Measurements from ENCODE around the gene KLHL28.

The KLHL28 gene

DNA sequence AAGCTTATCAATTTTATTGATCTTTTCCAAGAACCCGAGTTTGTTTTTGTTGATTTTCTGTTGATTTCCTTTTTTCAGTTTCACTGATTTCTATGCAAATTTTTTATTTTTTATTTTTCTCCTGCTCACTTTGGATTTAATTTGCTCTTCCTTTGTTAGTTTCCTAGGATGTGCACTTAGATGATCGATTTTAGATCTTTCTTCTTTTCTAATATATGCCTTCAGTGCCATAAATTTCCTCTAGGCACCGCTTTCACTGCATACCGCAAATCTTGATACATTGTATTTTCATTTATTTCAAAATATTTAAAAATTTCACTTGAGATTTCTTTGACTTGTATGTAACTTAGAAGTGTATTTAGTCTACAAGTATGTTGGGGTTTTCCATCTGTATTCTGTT lies 9.7 kb upstream of the KLHL28 start:
- Histone ChIP-seq H3K36me3 (ENCODE audit: insufficient read depth, low read length) (no peaks in the 10 kb centered on the region), H3K9me3 (replicated peaks; ENCODE audit: low read length) (no peaks in the 10 kb centered on the region), H3K4me3 (ENCODE audit: low read length) (no peak overlapping the region), H3K4me2 (ENCODE audit: low read length) (no peak overlapping the region), H3K9ac (ENCODE audit: low read depth, low read length) (no peak overlapping the region), H3K4me1 (ENCODE audit: control insufficient read depth, insufficient read depth, low read length) (peaks cover 13% of the 10 kb centered on the region), H3K27me3 (ENCODE audit: control insufficient read depth, insufficient read depth, low read length) (no peaks in the 10 kb centered on the region)

DNA sequence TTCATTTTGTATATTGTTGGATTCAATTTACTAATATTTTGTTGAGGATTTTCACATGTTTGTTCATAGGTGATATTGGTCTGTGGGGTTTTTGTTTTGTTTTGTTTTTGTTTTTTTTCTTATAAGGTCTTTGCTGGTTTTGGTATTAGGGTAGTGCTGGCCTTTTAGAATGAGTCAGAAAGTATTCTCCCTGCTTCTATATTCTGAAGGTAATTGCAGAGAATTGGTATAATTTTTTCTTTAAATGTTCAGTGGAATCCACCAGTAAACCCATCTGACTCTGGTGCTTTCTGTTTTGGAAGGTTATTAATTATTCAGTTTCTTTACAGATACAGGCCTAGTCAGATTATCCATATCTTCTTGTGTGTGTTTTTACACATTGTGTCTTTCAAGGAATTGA lies 9.2 kb upstream of the KLHL28 start:
- Histone ChIP-seq H3K9ac (ENCODE audit: low read depth, low read length) (no peak overlapping the region), H3K4me2 (ENCODE audit: low read length) (no peak overlapping the region), H3K4me1 (ENCODE audit: control insufficient read depth, insufficient read depth, low read length) (peaks cover 13% of the 10 kb centered on the region), H3K9me3 (replicated peaks; ENCODE audit: low read length) (no peaks in the 10 kb centered on the region), H3K36me3 (ENCODE audit: insufficient read depth, low read length) (no peaks in the 10 kb centered on the region), H3K27me3 (ENCODE audit: control insufficient read depth, insufficient read depth, low read length) (no peaks in the 10 kb centered on the region), H3K4me3 (ENCODE audit: low read length) (no peak overlapping the region)

DNA sequence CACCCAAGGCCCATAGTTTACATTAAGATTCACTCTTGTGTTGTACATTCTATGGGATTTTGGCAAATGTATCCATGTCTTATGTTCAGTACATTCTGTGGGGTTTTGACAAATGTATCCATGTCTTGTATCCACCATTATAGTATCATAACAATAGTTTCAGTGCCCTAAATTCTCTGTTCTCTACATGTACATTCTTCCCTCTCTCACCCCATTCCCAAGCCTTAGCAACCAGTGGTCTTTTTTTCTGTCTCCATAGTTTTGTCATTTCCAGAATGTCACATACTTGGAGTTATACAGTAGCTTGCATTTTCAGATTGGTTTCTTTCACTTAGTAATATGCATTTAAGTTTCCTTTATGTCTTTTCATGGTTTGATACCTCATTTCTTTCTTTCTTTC lies 7.0 kb upstream of the KLHL28 start:
- peaks cover 16% of the 10 kb centered on the region for H3K4me1 ChIP-seq (ENCODE audit: control insufficient read depth, insufficient read depth, low read length)
- no peaks in the 10 kb centered on the region for H3K36me3 ChIP-seq (ENCODE audit: insufficient read depth, low read length)
- H3K4me2 ChIP-seq (ENCODE audit: low read length): no peak overlapping the region
- no peaks in the 10 kb centered on the region for H3K27me3 ChIP-seq (ENCODE audit: control insufficient read depth, insufficient read depth, low read length)
- no peak overlapping the region for H3K9ac ChIP-seq (ENCODE audit: low read depth, low read length)
- H3K9me3 ChIP-seq (replicated peaks; ENCODE audit: low read length): no peaks in the 10 kb centered on the region
- no peak overlapping the region for H3K4me3 ChIP-seq (ENCODE audit: low read length)

DNA sequence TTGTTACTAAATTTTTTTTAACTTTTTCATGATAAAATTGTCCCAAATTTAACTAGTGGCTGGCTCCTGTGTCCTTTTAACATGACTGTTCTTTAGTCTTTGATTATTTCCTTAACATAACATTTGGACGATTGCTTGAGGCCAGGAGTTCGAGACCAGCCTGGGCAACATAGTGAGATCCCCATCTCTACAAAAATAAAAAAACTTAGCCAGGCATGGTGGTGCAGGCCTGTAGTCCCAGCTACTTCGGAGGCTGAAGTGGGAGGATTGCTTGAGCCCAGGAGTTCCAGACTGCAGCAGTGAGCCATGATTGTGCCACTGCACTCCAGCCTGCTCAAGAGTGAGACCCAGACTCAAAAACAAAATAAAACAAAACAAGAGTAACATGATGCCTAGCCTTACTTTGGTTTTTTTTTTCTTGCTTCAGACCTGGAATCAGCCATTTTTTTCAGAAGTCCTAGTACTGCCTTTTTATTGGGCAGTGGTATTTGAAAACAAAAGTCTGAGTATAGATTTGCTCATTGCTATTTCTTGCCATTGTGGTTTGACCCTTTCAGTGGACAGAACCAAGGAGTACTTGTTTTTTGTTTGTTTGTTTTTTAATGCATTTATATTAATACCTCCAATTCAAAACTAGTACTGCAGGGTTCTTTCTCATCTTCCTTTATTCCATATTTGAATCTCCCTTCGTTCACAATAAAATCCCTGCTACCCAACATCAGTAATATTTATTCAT lies 5.0 kb upstream of the KLHL28 start:
- H3K4me3 ChIP-seq (ENCODE audit: low read length): peak overlapping the region; percentile 47

DNA sequence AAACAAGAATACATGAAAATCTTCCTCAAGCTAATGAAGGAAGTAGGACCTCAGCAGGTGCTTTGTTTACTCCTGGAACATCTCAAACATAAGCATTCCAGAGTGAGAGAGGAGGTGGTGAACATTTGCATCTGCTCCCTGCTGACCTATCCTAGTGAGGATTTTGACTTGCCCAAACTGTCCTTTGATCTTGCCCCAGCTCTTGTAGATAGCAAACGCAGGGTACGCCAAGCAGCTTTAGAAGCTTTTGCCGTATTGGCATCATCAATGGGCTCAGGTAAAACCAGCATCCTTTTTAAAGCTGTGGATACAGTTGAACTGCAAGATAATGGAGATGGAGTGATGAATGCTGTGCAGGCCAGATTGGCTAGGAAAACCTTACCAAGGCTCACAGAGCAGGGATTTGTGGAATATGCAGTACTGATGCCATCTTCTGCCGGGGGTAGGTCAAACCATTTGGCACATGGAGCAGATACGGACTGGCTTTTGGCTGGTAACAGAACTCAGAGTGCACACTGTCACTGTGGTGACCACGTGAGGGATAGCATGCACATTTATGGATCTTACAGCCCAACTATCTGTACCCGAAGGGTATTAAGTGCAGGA lies 2.1 kb upstream of the KLHL28 start:
- peaks cover 26% of the 10 kb centered on the region for H3K4me1 ChIP-seq (ENCODE audit: control insufficient read depth, insufficient read depth, low read length)
- H3K27me3 ChIP-seq (ENCODE audit: control insufficient read depth, insufficient read depth, low read length): no peaks in the 10 kb centered on the region
- H3K36me3 ChIP-seq (ENCODE audit: insufficient read depth, low read length): no peaks in the 10 kb centered on the region
- peak overlapping the region; percentile 94 for H3K4me2 ChIP-seq (ENCODE audit: low read length)
- no peaks in the 10 kb centered on the region for H3K9me3 ChIP-seq (replicated peaks; ENCODE audit: low read length)
- H3K4me3 ChIP-seq (ENCODE audit: low read length): peak overlapping the region; percentile 81
- peak overlapping the region; percentile 87 for H3K9ac ChIP-seq (ENCODE audit: low read depth, low read length)

More for the DNA sequence above, 5.0 kb upstream of the KLHL28 start:
- peaks cover 21% of the 10 kb centered on the region for H3K4me1 ChIP-seq (ENCODE audit: control insufficient read depth, insufficient read depth, low read length)
- peak overlapping the region; percentile 68 for H3K4me2 ChIP-seq (ENCODE audit: low read length)
- no peak overlapping the region for H3K9ac ChIP-seq (ENCODE audit: low read depth, low read length)
- H3K36me3 ChIP-seq (ENCODE audit: insufficient read depth, low read length): no peaks in the 10 kb centered on the region
- no peaks in the 10 kb centered on the region for H3K9me3 ChIP-seq (replicated peaks; ENCODE audit: low read length)
- no peaks in the 10 kb centered on the region for H3K27me3 ChIP-seq (ENCODE audit: control insufficient read depth, insufficient read depth, low read length)

DNA sequence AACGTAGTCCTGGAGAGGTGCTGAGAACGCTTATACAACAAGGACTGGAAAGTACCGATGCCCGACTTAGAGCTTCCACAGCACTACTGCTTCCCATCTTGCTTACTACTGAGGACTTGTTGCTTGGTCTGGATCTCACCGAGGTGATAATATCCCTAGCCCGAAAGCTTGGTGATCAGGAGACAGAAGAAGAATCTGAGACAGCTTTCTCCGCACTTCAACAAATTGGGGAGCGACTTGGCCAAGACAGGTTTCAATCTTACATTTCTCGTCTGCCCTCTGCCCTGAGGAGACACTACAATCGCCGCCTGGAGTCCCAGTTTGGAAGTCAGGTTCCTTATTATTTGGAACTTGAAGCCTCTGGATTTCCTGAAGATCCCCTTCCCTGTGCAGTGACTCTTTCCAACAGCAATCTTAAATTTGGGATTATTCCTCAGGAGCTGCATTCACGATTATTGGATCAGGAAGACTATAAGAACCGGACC lies 1.3 kb upstream of the KLHL28 start:
- H3K36me3 ChIP-seq (ENCODE audit: insufficient read depth, low read length): no peaks in the 10 kb centered on the region

DNA sequence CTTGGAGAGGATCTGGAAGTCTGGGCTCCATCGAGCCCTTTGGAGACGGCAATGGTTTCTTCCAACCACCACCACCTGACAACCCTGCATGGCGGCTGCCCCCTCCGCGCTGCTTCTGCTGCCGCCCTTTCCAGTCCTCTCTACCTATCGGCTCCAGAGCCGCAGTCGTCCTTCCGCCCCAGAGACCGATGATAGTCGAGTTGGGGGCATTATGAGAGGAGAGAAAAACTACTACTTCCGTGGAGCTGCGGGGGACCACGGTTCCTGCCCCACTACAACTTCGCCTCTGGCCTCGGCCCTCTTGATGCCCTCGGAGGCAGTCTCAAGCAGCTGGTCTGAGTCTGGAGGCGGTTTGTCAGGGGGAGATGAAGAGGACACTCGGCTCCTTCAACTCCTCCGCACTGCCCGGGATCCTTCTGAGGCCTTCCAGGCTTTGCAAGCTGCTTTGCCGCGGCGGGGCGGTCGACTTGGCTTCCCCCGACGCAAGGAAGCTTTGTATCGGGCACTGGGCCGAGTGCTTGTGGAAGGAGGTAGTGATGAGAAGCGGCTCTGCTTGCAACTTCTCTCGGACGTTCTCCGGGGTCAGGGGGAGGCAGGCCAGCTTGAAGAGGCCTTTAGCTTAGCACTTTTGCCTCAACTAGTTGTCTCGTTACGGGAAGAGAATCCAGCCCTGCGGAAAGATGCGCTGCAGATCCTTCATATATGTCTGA lies 742 bp upstream of the KLHL28 start:
- Histone ChIP-seq H3K9me3 (replicated peaks; ENCODE audit: low read length) (no peaks in the 10 kb centered on the region), H3K4me1 (ENCODE audit: control insufficient read depth, insufficient read depth, low read length) (peaks cover 22% of the 10 kb centered on the region)

More for the DNA sequence above, 1.3 kb upstream of the KLHL28 start:
- peak overlapping the region; percentile 94 for H3K4me2 ChIP-seq (ENCODE audit: low read length)
- peak overlapping the region; percentile 81 for H3K4me3 ChIP-seq (ENCODE audit: low read length)
- H3K9ac ChIP-seq (ENCODE audit: low read depth, low read length): peak overlapping the region; percentile 87
- H3K4me1 ChIP-seq (ENCODE audit: control insufficient read depth, insufficient read depth, low read length): peaks cover 26% of the 10 kb centered on the region
- H3K27me3 ChIP-seq (ENCODE audit: control insufficient read depth, insufficient read depth, low read length): no peaks in the 10 kb centered on the region
- no peaks in the 10 kb centered on the region for H3K9me3 ChIP-seq (replicated peaks; ENCODE audit: low read length)

DNA sequence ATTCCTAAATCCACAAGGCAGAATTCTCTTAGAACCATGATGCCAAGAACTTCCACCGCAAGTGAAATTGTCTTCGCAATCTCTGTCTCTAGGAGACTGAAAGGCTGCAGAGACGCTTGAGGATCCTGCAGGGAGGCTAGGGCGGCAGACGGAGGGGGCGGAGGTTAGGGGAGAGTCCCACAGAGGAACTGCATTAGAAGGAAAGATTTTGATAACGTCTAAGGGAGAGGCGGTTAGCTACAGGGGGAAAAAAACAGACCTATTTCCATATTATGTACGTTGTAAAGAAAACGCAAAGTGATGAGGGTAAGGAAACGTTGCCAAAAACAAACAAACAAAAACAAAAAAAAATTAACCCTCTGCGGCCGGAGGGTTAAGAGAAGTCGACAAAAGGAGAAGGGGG lies 595 bp downstream of the KLHL28 start:
- H3K4me1 ChIP-seq (ENCODE audit: control insufficient read depth, insufficient read depth, low read length): peaks cover 13% of the 10 kb centered on the region

More for the DNA sequence above, 742 bp upstream of the KLHL28 start:
- H3K36me3 ChIP-seq (ENCODE audit: insufficient read depth, low read length): no peaks in the 10 kb centered on the region
- H3K27me3 ChIP-seq (ENCODE audit: control insufficient read depth, insufficient read depth, low read length): no peaks in the 10 kb centered on the region
- peak overlapping the region; percentile 81 for H3K4me3 ChIP-seq (ENCODE audit: low read length)
- peak overlapping the region; percentile 87 for H3K9ac ChIP-seq (ENCODE audit: low read depth, low read length)
- H3K4me2 ChIP-seq (ENCODE audit: low read length): peak overlapping the region; percentile 94

DNA sequence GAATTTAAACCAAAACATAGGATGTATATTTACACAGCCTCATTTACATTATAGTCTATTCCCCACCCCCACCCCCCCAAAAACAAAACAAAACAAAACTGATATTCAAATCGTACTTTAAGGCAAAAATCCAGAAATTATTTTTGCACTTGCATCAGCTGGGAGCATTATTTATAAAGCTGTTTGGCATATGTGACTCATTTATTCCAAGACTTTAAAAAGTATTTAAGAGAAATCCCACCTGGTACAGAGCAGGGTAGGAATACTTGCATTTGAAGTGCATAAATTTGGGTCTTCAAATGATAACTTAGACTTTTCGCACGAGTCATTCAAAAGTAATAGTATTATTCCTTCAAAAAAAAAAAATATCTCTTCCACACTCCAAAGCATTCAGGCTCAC lies 1.1 kb downstream of the KLHL28 start:
- no peaks in the 10 kb centered on the region for H3K27me3 ChIP-seq (ENCODE audit: control insufficient read depth, insufficient read depth, low read length)
- no peaks in the 10 kb centered on the region for H3K9me3 ChIP-seq (replicated peaks; ENCODE audit: low read length)
- peaks cover 13% of the 10 kb centered on the region for H3K4me1 ChIP-seq (ENCODE audit: control insufficient read depth, insufficient read depth, low read length)
- H3K4me3 ChIP-seq (ENCODE audit: low read length): peak overlapping the region; percentile 81
- no peaks in the 10 kb centered on the region for H3K36me3 ChIP-seq (ENCODE audit: insufficient read depth, low read length)
- H3K4me2 ChIP-seq (ENCODE audit: low read length): peak overlapping the region; percentile 85
- peak overlapping the region; percentile 84 for H3K9ac ChIP-seq (ENCODE audit: low read depth, low read length)

More for the DNA sequence above, 595 bp downstream of the KLHL28 start:
- Histone ChIP-seq H3K9me3 (replicated peaks; ENCODE audit: low read length) (no peaks in the 10 kb centered on the region), H3K27me3 (ENCODE audit: control insufficient read depth, insufficient read depth, low read length) (no peaks in the 10 kb centered on the region), H3K4me3 (ENCODE audit: low read length) (peak overlapping the region; percentile 81), H3K4me2 (ENCODE audit: low read length) (peak overlapping the region; percentile 85), H3K36me3 (ENCODE audit: insufficient read depth, low read length) (no peaks in the 10 kb centered on the region), H3K9ac (ENCODE audit: low read depth, low read length) (peak overlapping the region; percentile 84)

DNA sequence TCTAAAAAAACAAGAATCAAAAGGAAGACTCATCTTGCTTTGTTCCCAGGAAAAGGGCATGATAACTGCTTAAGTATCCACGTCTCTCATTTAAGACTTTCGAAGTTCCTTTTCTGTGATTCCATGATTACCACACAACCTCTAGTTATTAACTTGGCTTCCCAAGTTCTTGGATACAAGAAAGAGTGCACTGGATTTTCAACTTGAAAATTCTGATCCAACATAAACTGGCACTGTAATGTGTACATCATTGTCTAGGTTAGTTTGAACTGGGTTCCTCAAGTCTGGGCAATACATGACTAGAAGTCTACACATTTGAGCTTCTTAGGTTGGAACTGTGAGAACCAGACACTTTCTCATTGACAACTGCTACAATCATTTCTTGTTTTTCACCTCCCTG lies 1.6 kb downstream of the KLHL28 start:
- Histone ChIP-seq H3K4me3 (ENCODE audit: low read length) (peak overlapping the region; percentile 81), H3K4me2 (ENCODE audit: low read length) (peak overlapping the region; percentile 85), H3K27me3 (ENCODE audit: control insufficient read depth, insufficient read depth, low read length) (no peaks in the 10 kb centered on the region), H3K9ac (ENCODE audit: low read depth, low read length) (peak overlapping the region; percentile 84), H3K36me3 (ENCODE audit: insufficient read depth, low read length) (no peaks in the 10 kb centered on the region), H3K4me1 (ENCODE audit: control insufficient read depth, insufficient read depth, low read length) (peaks cover 13% of the 10 kb centered on the region), H3K9me3 (replicated peaks; ENCODE audit: low read length) (no peaks in the 10 kb centered on the region)

DNA sequence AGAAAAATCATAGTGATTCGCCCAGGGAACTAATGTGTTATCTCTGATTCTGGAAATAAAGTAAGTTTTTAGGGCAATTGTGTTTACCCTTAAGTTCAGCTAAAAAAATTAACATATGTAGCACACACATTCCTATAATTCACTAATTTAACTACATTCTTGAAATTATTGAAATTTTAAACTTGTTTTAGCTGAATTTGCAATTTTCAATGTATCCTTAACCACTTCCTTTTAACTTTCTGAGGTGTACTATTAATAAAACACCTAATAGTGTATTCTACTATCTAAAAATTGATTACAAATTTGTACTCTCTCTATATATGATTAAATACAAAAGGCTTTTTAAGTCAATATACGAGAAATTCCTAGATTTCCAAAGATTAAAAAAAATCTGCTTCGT lies 2.2 kb downstream of the KLHL28 start:
- H3K9me3 ChIP-seq (replicated peaks; ENCODE audit: low read length): no peaks in the 10 kb centered on the region
- H3K4me2 ChIP-seq (ENCODE audit: low read length): peak overlapping the region; percentile 85
- peaks cover 2% of the 10 kb centered on the region for H3K36me3 ChIP-seq (ENCODE audit: insufficient read depth, low read length)
- no peaks in the 10 kb centered on the region for H3K27me3 ChIP-seq (ENCODE audit: control insufficient read depth, insufficient read depth, low read length)
- peaks cover 13% of the 10 kb centered on the region for H3K4me1 ChIP-seq (ENCODE audit: control insufficient read depth, insufficient read depth, low read length)
- H3K4me3 ChIP-seq (ENCODE audit: low read length): peak overlapping the region; percentile 81
- peak overlapping the region; percentile 84 for H3K9ac ChIP-seq (ENCODE audit: low read depth, low read length)
